Keratinocyte (primary cell): ENCODE data around the gene ZNF280A. TPM values are rescaled to one million over a fixed set of nuclear protein-coding genes. Genes with fewer than 3 reads are reported as not detected.
"Not testable (repeated sequence)": the region's sequence is repeated elsewhere in the genome, so short reads cannot be mapped to it uniquely, and the experiment has no call there.

ENCODE experiments used
- DNase-seq: peaks from one replicate; pipeline ENCODE4 v3.0.0-alpha.2; 2011; ENCODE audit warnings: low read depth, missing footprints, low spot score
- FAIRE-seq: peaks from 2 replicates; lab custom pipeline; 2011; peaks lifted over from hg19 to GRCh38; lab: Jason Lieb, UNC
- H2AFZ ChIP-seq: 2 replicates; pipeline ENCODE4 v1.6.0; 2012; ENCODE audit warnings: low read length, control low read depth, inconsistent platforms; ENCODE audit not compliant: control insufficient read depth
- H3K27ac ChIP-seq: 2 replicates; pipeline ENCODE4 v1.5.1; 2011; ENCODE audit warnings: low read length; ENCODE audit not compliant: control insufficient read depth, insufficient read depth
- H3K27me3 ChIP-seq: 3 replicates; pipeline ENCODE4 v1.6.0; 2011; ENCODE audit warnings: low read length; ENCODE audit not compliant: control insufficient read depth, insufficient read depth; ENCODE audit errors: extremely low read depth
- H3K36me3 ChIP-seq, 2 experiments: 2 replicates in 1 of 2; 3 replicates in 1 of 2; pipeline ENCODE4 v1.5.1; 2011; ENCODE audit warnings: low read length in 2 of 2, mild to moderate bottlenecking in 1 of 2; ENCODE audit not compliant: control insufficient read depth in 2 of 2, insufficient read depth in 2 of 2; ENCODE audit errors: extremely low read depth in 1 of 2
- H3K4me1 ChIP-seq: 3 replicates; pipeline ENCODE4 v1.5.1; 2011; ENCODE audit warnings: low read length; ENCODE audit not compliant: control insufficient read depth, insufficient read depth; ENCODE audit errors: extremely low read depth
- H3K4me2 ChIP-seq: 3 replicates; pipeline ENCODE4 v1.6.0; 2011; ENCODE audit warnings: low read depth, low read length; ENCODE audit not compliant: control insufficient read depth, insufficient read depth; ENCODE audit errors: extremely low read depth
- H3K4me3 ChIP-seq, 3 experiments: fragments of 200-600 bp in 1 of 3; sonication (generic) in 1 of 3; 2 replicates in 2 of 3; 3 replicates in 1 of 3; pipeline ENCODE4 v1.5.1; 2011 to 2016; ENCODE audit warnings: low read length in 3 of 3, mild to moderate bottlenecking in 3 of 3, control low read depth in 2 of 3, inconsistent platforms in 1 of 3, low read depth in 1 of 3, mixed read lengths in 1 of 3, mixed run types in 1 of 3, moderate library complexity in 1 of 3; ENCODE audit not compliant: control insufficient read depth in 2 of 3, insufficient read depth in 2 of 3; ENCODE audit errors: extremely low read depth in 1 of 3
- H3K79me2 ChIP-seq: 2 replicates; pipeline ENCODE4 v1.6.0; 2012; ENCODE audit warnings: low read length; ENCODE audit not compliant: control insufficient read depth, insufficient read depth
- H3K9ac ChIP-seq: 3 replicates; pipeline ENCODE4 v1.6.0; 2011; ENCODE audit warnings: low read length; ENCODE audit not compliant: control insufficient read depth, insufficient read depth; ENCODE audit errors: extremely low read depth
- H3K9me1 ChIP-seq: 3 replicates; pipeline ENCODE4 v1.6.0; 2011; ENCODE audit warnings: low read length; ENCODE audit not compliant: control insufficient read depth, insufficient read depth; ENCODE audit errors: extremely low read depth
- H3K9me3 ChIP-seq: 2 replicates; pipeline ENCODE4 v1.5.1; 2012; ENCODE audit warnings: low read depth, low read length; ENCODE audit not compliant: control insufficient read depth
- H4K20me1 ChIP-seq: 3 replicates; pipeline ENCODE4 v1.6.0; 2011; ENCODE audit warnings: low read length; ENCODE audit not compliant: control insufficient read depth, insufficient read depth; ENCODE audit errors: extremely low read depth
- CTCF ChIP-seq, 3 experiments: IDR thresholded peaks in 1 of 3; conservative IDR thresholded peaks in 1 of 3; optimal IDR thresholded peaks in 1 of 3; 2 replicates in 2 of 3; 3 replicates in 1 of 3; pipeline versions ENCODE3 to v1.5.1; 2011; ENCODE audit warnings: low read length in 3 of 3, mild to moderate bottlenecking in 3 of 3, moderate library complexity in 2 of 3, control low read depth in 1 of 3, inconsistent platforms in 1 of 3; ENCODE audit not compliant: insufficient read depth in 2 of 3; ENCODE audit errors: extremely low read depth in 1 of 3
- EZH2 ChIP-seq: IDR thresholded peaks from one replicate; pipeline ENCODE4 v1.6.1; 2012; ENCODE audit warnings: inconsistent platforms, mild to moderate bottlenecking, low read length, moderate library complexity
- dilution Hi-C: fragments of 300-500 bp; cut with MboI; formaldehyde crosslinking; loops from one replicate; pipeline ENCODE4 v1.7.0; 2020; ENCODE audit warnings: low sequenced_read_pairs; ENCODE audit not compliant: extremely low pct_ligation_motif_present
- polyA plus RNA-seq, 5 experiments: library from polyadenylated mRNA; depleted of rRNA in 3 of 5; stranded (reverse) in 3 of 5; stranded (forward) in 1 of 5; unstranded in 1 of 5; fragments of >200 nt; gene quantifications; 1 replicate in 1 of 5; 2 replicates in 3 of 5; 3 replicates in 1 of 5; pipeline versions ENCODE4 v1.2.1 to v1.2.3, GENCODE V29; 2011 to 2012; ENCODE audit warnings: missing spikeins in 2 of 5, low read depth in 1 of 5, low replicate concordance in 1 of 5

The ZNF280A gene
- polyA plus RNA-seq, 1 donor (not counting 4 experiments of a cell fraction or from before 2014, with no cell fraction given) = not detected

- no peak overlapping the region for H3K27ac ChIP-seq
- no peak overlapping the region for H3K4me2 ChIP-seq
- DNase-seq (no peak), FAIRE-seq (no peak)
- no peaks in the 10 kb centered on the region for H3K79me2 ChIP-seq
- H3K27me3 ChIP-seq = no peaks in the 10 kb centered on the region
- no peaks in the 10 kb centered on the region for H3K36me3 ChIP-seq
- H2AFZ ChIP-seq = no peak overlapping the region
- dilution Hi-C loops = no loop called here
- TF ChIP-seq CTCF (optimal IDR thresholded peaks at IDR 0.05 in 1 of 3, IDR thresholded peaks at IDR 0.05 in 1 of 3, conservative IDR thresholded peaks at IDR 0.05 in 1 of 3; ENCODE audit: extremely low read depth in 1 of 3, insufficient read depth in 2 of 3, low read length in 3 of 3) = no peak
- TF ChIP-seq EZH2 = no peak
- no peaks in the 10 kb centered on the region for H3K9me3 ChIP-seq
- H3K4me3 ChIP-seq = no peak overlapping the region
- H3K9me1 ChIP-seq = no peaks in the 10 kb centered on the region
- H3K9ac ChIP-seq = no peak overlapping the region
- H3K4me1 ChIP-seq = no peaks in the 10 kb centered on the region
- no peaks in the 10 kb centered on the region for H4K20me1 ChIP-seq
These were observed 13.3 kb downstream of the ZNF280A start for GRCh38 chr22:22506736-22507135.

DNA sequence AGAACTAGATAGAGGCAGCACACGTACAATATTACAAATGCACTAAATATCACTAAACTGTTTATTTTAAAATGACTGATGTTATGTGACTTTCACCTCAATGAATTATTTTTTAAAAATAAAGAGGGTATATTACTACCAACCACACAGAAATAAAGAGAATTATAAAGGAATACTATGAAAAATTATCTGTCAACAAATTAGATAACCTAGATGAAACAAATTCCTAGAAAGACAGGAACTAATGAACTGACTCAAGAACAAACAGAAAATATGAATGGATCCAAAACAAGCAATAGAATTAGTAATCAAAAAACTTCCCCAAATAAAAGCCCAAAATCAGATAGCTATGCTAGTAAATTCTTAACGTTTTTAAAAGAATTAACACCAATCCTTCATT is 21.8 kb downstream of the ZNF280A start:
- TF ChIP-seq CTCF (optimal IDR thresholded peaks at IDR 0.05 in 1 of 3, IDR thresholded peaks at IDR 0.05 in 1 of 3, conservative IDR thresholded peaks at IDR 0.05 in 1 of 3; ENCODE audit: extremely low read depth in 1 of 3, insufficient read depth in 2 of 3, low read length in 3 of 3) (no peak), EZH2 (no peak)
- no peak overlapping the region for H2AFZ ChIP-seq
- no peak overlapping the region for H3K4me2 ChIP-seq
- H4K20me1 ChIP-seq = no peaks in the 10 kb centered on the region
- DNase-seq = no peak
- dilution Hi-C loops = no loop called here
- no peaks in the 10 kb centered on the region for H3K9me1 ChIP-seq
- no peak for FAIRE-seq
- no peaks in the 10 kb centered on the region for H3K4me1 ChIP-seq
- no peaks in the 10 kb centered on the region for H3K9me3 ChIP-seq
- H3K79me2 ChIP-seq = no peaks in the 10 kb centered on the region
- no peak overlapping the region for H3K9ac ChIP-seq
- H3K27me3 ChIP-seq = no peaks in the 10 kb centered on the region
- no peak overlapping the region for H3K4me3 ChIP-seq
- H3K36me3 ChIP-seq = no peaks in the 10 kb centered on the region
- H3K27ac ChIP-seq = no peak overlapping the region

- DNase-seq, H3K4me1 ChIP-seq, H4K20me1 ChIP-seq, H3K9me1 ChIP-seq, H3K9me3 ChIP-seq, H3K27me3 ChIP-seq, H3K4me3 ChIP-seq, H3K27ac ChIP-seq, dilution Hi-C loops, H3K9ac ChIP-seq, H3K79me2 ChIP-seq, H3K36me3 ChIP-seq, H3K4me2 ChIP-seq, H2AFZ ChIP-seq, FAIRE-seq: not testable (repeated sequence)
These were observed 28.5 kb downstream of the ZNF280A start for GRCh38 chr22:22491589-22491988.
